ENCODE measurements around the gene KCNMB4.
"Not testable (repeated sequence)": the region's sequence is repeated elsewhere in the genome, so short reads cannot be mapped to it uniquely, and the experiment has no call there.

The KCNMB4 gene

GRCh38 chr12:70360218-70360617 is 5.9 kb upstream of the KCNMB4 start:
- Mint-ChIP-seq H3K9me3 (no peaks in the 10 kb centered on the region), H3K27ac (no peak overlapping the region), H3K27me3 (peaks cover 2% of the 10 kb centered on the region), H3K4me1 (peaks cover 16% of the 10 kb centered on the region), H3K36me3 (no peaks in the 10 kb centered on the region), H3K4me3 (no peak overlapping the region)

GRCh38 chr12:70364695-70365397 is 1.2 kb upstream of the KCNMB4 start:
- Mint-ChIP-seq H3K4me1 (peaks cover 30% of the 10 kb centered on the region), H3K27me3 (peaks cover 2% of the 10 kb centered on the region), H3K36me3 (no peaks in the 10 kb centered on the region), H3K27ac (no peak overlapping the region), H3K9me3 (no peaks in the 10 kb centered on the region), H3K4me3 (peak overlapping the region; percentile 83)

- H3K9me3 Mint-ChIP-seq = no peaks in the 10 kb centered on the region
- H3K36me3 Mint-ChIP-seq = no peaks in the 10 kb centered on the region
- peaks cover 2% of the 10 kb centered on the region for H3K27me3 Mint-ChIP-seq
- peak overlapping the region; percentile 83 for H3K4me3 Mint-ChIP-seq
- no peak overlapping the region for H3K27ac Mint-ChIP-seq
- H3K4me1 Mint-ChIP-seq = peaks cover 30% of the 10 kb centered on the region
These were observed 767 bp upstream of the KCNMB4 start for GRCh38 chr12:70365398-70365647.

- peaks cover 2% of the 10 kb centered on the region for H3K27me3 Mint-ChIP-seq
These were observed 629 bp downstream of the KCNMB4 start for GRCh38 chr12:70366581-70367257.

GRCh38 chr12:70367258-70368141 is 1.4 kb downstream of the KCNMB4 start:
- Mint-ChIP-seq H3K36me3 (no peaks in the 10 kb centered on the region), H3K27ac (no peak overlapping the region), H3K27me3 (peaks cover 2% of the 10 kb centered on the region), H3K4me1 (peaks cover 30% of the 10 kb centered on the region), H3K4me3 (peak overlapping the region; percentile 92), H3K9me3 (no peaks in the 10 kb centered on the region)

More at GRCh38 chr12:70366581-70367257, 629 bp downstream of the KCNMB4 start:
- Mint-ChIP-seq H3K36me3 (no peaks in the 10 kb centered on the region), H3K27ac (peak overlapping the region; percentile 46), H3K4me3 (peak overlapping the region; percentile 92), H3K9me3 (no peaks in the 10 kb centered on the region), H3K4me1 (peaks cover 30% of the 10 kb centered on the region)

GRCh38 chr12:70372881-70373280 is 6.8 kb downstream of the KCNMB4 start:
- H3K9me3 Mint-ChIP-seq = no peaks in the 10 kb centered on the region
- H3K27ac Mint-ChIP-seq = no peak overlapping the region
- no peaks in the 10 kb centered on the region for H3K36me3 Mint-ChIP-seq
- no peak overlapping the region for H3K4me3 Mint-ChIP-seq
- H3K27me3 Mint-ChIP-seq = no peaks in the 10 kb centered on the region
- H3K4me1 Mint-ChIP-seq = no peaks in the 10 kb centered on the region

- Mint-ChIP-seq H3K4me3 (no peak overlapping the region), H3K36me3 (peaks cover 6% of the 10 kb centered on the region), H3K4me1 (peaks cover 7% of the 10 kb centered on the region), H3K9me3 (no peaks in the 10 kb centered on the region), H3K27me3 (no peaks in the 10 kb centered on the region), H3K27ac (no peak overlapping the region)
These were observed 13.8 kb downstream of the KCNMB4 start for GRCh38 chr12:70379846-70380245.

- H3K9me3 Mint-ChIP-seq = no peaks in the 10 kb centered on the region
These were observed 17.4 kb downstream of the KCNMB4 start for GRCh38 chr12:70383484-70383883.

GRCh38 chr12:70383886-70384285 is 17.8 kb downstream of the KCNMB4 start:
- Mint-ChIP-seq H3K9me3 (no peaks in the 10 kb centered on the region), H3K4me3 (no peak overlapping the region), H3K27ac (no peak overlapping the region)

More at GRCh38 chr12:70383484-70383883, 17.4 kb downstream of the KCNMB4 start:
- Mint-ChIP-seq H3K4me1 (peaks cover 7% of the 10 kb centered on the region), H3K27me3 (no peaks in the 10 kb centered on the region), H3K36me3 (peaks cover 4% of the 10 kb centered on the region), H3K4me3 (no peak overlapping the region), H3K27ac (no peak overlapping the region)

GRCh38 chr12:70386771-70387170 is 20.7 kb downstream of the KCNMB4 start:
- H3K36me3 Mint-ChIP-seq = peaks cover 4% of the 10 kb centered on the region
- H3K9me3 Mint-ChIP-seq = peaks cover 6% of the 10 kb centered on the region
- no peak overlapping the region for H3K27ac Mint-ChIP-seq
- H3K4me3 Mint-ChIP-seq = no peak overlapping the region
- H3K27me3 Mint-ChIP-seq = no peaks in the 10 kb centered on the region
- no peaks in the 10 kb centered on the region for H3K4me1 Mint-ChIP-seq

More at GRCh38 chr12:70383886-70384285, 17.8 kb downstream of the KCNMB4 start:
- Mint-ChIP-seq H3K4me1 (peaks cover 7% of the 10 kb centered on the region), H3K27me3 (no peaks in the 10 kb centered on the region), H3K36me3 (peaks cover 4% of the 10 kb centered on the region)

GRCh38 chr12:70389678-70390077 is 23.6 kb downstream of the KCNMB4 start:
- Mint-ChIP-seq H3K27me3 (no peaks in the 10 kb centered on the region), H3K36me3 (peaks cover 4% of the 10 kb centered on the region), H3K4me3 (no peak overlapping the region), H3K9me3 (peaks cover 6% of the 10 kb centered on the region), H3K27ac (no peak overlapping the region), H3K4me1 (no peaks in the 10 kb centered on the region)

- not testable (repeated sequence) for H3K4me1 Mint-ChIP-seq, H3K36me3 Mint-ChIP-seq, H3K4me3 Mint-ChIP-seq, H3K27ac Mint-ChIP-seq, H3K27me3 Mint-ChIP-seq, H3K9me3 Mint-ChIP-seq
These were observed 26.5 kb downstream of the KCNMB4 start for GRCh38 chr12:70392631-70393030.

- H3K4me3 Mint-ChIP-seq = no peak overlapping the region
- H3K4me1 Mint-ChIP-seq = no peaks in the 10 kb centered on the region
- peaks cover 4% of the 10 kb centered on the region for H3K36me3 Mint-ChIP-seq
- H3K27ac Mint-ChIP-seq = no peak overlapping the region
- H3K27me3 Mint-ChIP-seq = no peaks in the 10 kb centered on the region
- H3K9me3 Mint-ChIP-seq = peaks cover 6% of the 10 kb centered on the region
These were observed 27.9 kb downstream of the KCNMB4 start for GRCh38 chr12:70393787-70394499.

GRCh38 chr12:70398002-70398401 is 31.9 kb downstream of the KCNMB4 start:
- Mint-ChIP-seq H3K27me3 (no peaks in the 10 kb centered on the region), H3K4me3 (no peak overlapping the region), H3K4me1 (no peaks in the 10 kb centered on the region), H3K9me3 (no peaks in the 10 kb centered on the region), H3K36me3 (peaks cover 15% of the 10 kb centered on the region), H3K27ac (no peak overlapping the region)

GRCh38 chr12:70398862-70399261 is 32.8 kb downstream of the KCNMB4 start:
- Mint-ChIP-seq H3K9me3 (no peaks in the 10 kb centered on the region), H3K27me3 (no peaks in the 10 kb centered on the region), H3K36me3 (peaks cover 15% of the 10 kb centered on the region), H3K4me1 (no peaks in the 10 kb centered on the region), H3K4me3 (no peak overlapping the region), H3K27ac (no peak overlapping the region)

Data from activated naive CD4-positive, alpha-beta T cell treated with anti-CD3 and anti-CD28 coated beads, Interleukin-2, amount 50 U/mL, for 24 hours (primary cell).